Immature natural killer cell (primary cell): ENCODE results near the gene NUMB. TPM values are rescaled to one million over a fixed set of nuclear protein-coding genes. Genes with fewer than 3 reads are reported as not detected.
A peak's percentile ranks its signal among the peaks of the same experiment; 100 is the strongest.

Experiments
- DNase-seq, 3 donors: peaks; one replicate each; pipeline ENCODE4 v3.0.0; 2022; ENCODE audit warnings: mixed read lengths in 1 of 3
- H3K27ac Mint-ChIP-seq, 6 donors: one replicate each; pipeline ENCODE4 v1.8.0; 2020; ENCODE audit warnings: mixed read lengths in 6 of 6, mild to moderate bottlenecking in 5 of 6, inconsistent platforms in 4 of 6, moderate library complexity in 3 of 6
- H3K27me3 Mint-ChIP-seq, 3 donors: one replicate each; pipeline ENCODE4 v1.8.0; 2020 to 2021; ENCODE audit warnings: low read depth in 3 of 3, mild to moderate bottlenecking in 3 of 3, mixed read lengths in 3 of 3, moderate library complexity in 3 of 3, inconsistent platforms in 1 of 3
- H3K36me3 Mint-ChIP-seq, 3 donors: one replicate each; pipeline ENCODE4 v1.8.0; 2020; ENCODE audit warnings: mixed read lengths in 3 of 3, inconsistent platforms in 2 of 3, mild to moderate bottlenecking in 2 of 3
- H3K4me1 Mint-ChIP-seq, 2 donors: one replicate each; pipeline ENCODE4 v1.8.0; 2020; ENCODE audit warnings: inconsistent platforms in 2 of 2, mild to moderate bottlenecking in 2 of 2, mixed read lengths in 2 of 2, moderate library complexity in 1 of 2
- H3K4me3 Mint-ChIP-seq, 5 donors: one replicate each; pipeline ENCODE4 v1.8.0; 2020; ENCODE audit warnings: mild to moderate bottlenecking in 5 of 5, mixed read lengths in 5 of 5, inconsistent platforms in 3 of 5, moderate library complexity in 3 of 5
- H3K9me3 Mint-ChIP-seq, 6 donors: one replicate each; pipeline ENCODE4 v1.8.0; 2020; ENCODE audit warnings: mild to moderate bottlenecking in 6 of 6, mixed read lengths in 6 of 6, inconsistent platforms in 4 of 6, moderate library complexity in 3 of 6
- polyA plus RNA-seq, 3 donors: library from polyadenylated mRNA; unstranded; fragments of 300-500 nt; fragmentation: Illumina TruSeq; gene quantifications; one replicate each; pipeline ENCODE4 v1.2.3, GENCODE V29; 2021

Gene NUMB
- polyA plus RNA-seq, 3 donors from 2014 or later: 14.1 to 32.4 (median 17.7) TPM

DNA sequence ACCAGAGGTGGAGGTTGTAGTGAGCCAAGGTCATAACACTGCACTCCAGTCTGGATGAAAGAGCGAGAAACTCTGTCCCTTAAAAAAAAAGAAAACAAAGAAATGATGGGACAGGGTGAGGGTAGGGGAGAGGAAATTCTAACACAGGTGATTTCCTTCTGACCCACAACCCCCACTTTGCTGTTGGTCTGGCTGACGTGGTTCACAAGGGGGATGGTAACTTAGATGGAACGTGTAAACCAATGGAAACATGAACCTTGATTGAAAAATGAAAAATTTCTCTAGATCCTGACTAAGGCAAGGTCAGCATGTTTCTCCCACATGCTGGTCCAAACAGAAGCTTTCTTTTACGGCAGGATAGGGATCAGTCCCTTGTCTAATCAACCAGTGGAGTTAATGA, 16.6 kb upstream of the NUMB start:
- no peak overlapping the region for H3K27ac Mint-ChIP-seq
- H3K27me3 Mint-ChIP-seq: peaks cover 0 to 3% (median 2%) of the 10 kb centered on the region in 3 donors
- DNase-seq: no peak
- no peaks in the 10 kb centered on the region for H3K9me3 Mint-ChIP-seq
- H3K36me3 Mint-ChIP-seq: no peaks in the 10 kb centered on the region
- no peaks in the 10 kb centered on the region for H3K4me1 Mint-ChIP-seq
- no peak overlapping the region for H3K4me3 Mint-ChIP-seq

DNA sequence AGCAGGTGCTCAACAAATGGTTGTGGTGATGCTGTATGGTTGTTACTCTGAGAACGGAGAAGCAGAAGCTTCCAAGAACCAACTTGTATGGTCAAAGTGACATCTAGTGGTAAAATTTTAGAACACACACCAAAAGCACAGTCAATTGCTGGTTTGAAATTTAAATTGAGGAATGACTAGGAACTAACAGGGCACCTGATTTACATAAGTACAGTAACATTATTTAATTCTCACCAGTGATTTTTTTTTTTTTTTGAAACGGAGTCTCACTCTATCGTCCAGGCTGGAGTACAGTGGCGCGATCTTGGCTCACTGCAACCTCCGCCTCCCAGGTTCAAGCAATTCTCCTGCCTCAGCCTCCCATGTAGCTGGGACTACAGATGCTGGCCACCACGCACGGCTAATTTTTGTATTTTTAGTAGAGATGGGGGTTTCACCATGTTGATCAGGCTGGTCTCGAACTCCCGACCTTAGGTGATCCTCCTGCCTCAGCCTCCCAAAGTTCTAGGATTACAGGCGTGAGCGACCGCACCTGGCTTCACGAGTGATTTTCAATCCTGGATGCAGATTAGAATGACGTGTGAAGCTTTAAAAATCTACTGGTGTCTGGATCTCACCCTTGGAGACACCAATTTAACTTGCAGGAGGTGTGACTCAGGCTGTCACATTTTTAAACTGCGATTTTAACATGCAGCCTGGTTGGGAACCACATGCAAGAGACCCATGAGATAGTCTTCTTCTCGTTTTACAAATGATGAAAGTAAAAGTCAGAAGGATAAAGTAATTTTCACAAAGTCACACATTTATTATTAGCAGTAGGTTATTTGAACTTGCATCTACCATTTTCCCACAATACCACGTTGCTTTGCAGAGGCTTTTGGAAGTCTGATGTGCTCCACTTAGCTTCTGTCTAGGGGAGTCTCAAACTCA, 14.1 kb upstream of the NUMB start:
- H3K36me3 Mint-ChIP-seq: no peaks in the 10 kb centered on the region

DNA sequence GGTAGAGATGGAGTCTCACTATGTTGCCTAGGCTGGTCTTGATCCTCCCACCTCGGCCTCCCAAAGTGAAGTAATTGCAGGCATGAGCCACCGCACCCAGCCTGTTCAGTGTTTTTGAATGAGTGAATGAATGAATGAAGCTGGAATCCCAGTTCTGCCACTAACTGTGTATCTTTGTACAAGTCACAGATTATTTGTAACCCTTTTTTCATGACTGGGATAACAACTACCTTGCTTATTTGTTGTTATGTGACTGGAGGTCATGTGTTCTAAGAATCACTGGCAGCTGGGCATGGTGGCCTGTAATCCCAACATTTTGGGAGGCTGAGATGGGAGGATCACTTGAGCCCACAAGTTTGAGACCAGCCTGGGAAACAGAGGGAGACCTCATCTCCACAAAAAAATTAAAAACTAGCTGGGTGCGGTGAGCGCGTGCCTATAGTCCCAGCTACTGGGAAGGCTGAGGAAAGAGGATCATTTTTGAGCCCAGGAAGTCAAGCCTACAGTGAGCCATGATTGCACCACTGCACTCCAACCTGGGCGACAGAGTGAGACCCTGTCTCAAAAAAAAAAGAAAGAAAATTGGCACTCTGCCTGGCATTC, 13.3 kb upstream of the NUMB start:
- Mint-ChIP-seq H3K27me3 (peaks cover 0 to 5% (median 2%) of the 10 kb centered on the region in 3 donors), H3K9me3 (no peaks in the 10 kb centered on the region), H3K4me3 (no peak overlapping the region), H3K27ac (no peak overlapping the region), H3K36me3 (no peaks in the 10 kb centered on the region), H3K4me1 (no peaks in the 10 kb centered on the region)
- no peak for DNase-seq

More for the DNA sequence above, 14.1 kb upstream of the NUMB start:
- Mint-ChIP-seq H3K27me3 (peaks cover 0 to 4% (median 2%) of the 10 kb centered on the region in 3 donors), H3K9me3 (no peaks in the 10 kb centered on the region), H3K4me1 (no peaks in the 10 kb centered on the region), H3K27ac (no peak overlapping the region), H3K4me3 (no peak overlapping the region)
- DNase-seq: peak; percentile 38 to 57 (median 46)

DNA sequence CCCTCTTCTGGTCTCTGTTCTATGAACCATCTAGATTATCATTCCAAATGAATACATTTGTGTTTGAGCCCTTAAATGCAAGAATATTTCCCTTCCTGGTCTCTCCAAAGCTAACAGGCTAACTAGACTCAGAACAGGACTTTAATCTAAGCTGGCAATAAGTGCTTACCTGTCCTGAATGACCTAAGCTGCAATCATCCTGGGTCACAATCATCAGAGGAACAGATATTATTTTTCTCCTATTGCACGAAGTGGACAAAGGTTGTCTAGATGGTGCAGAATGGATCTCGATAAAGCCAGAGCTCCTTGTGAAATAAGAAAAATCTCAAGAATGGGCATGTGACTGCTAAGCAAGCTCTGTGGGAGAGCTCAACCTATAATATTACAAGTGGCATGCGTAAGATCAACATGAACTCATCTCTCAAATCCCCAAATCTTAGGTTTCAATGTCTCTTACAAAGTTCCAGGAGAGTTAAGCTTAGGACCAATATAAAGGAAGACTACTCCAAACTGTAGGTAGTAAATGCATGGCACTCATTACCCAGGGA, 10.6 kb upstream of the NUMB start:
- Mint-ChIP-seq H3K27me3 (peaks cover 0 to 6% (median 2%) of the 10 kb centered on the region in 3 donors), H3K4me3 (no peak overlapping the region), H3K27ac (no peak overlapping the region), H3K9me3 (no peaks in the 10 kb centered on the region), H3K36me3 (no peaks in the 10 kb centered on the region), H3K4me1 (no peaks in the 10 kb centered on the region)
- no peak for DNase-seq

DNA sequence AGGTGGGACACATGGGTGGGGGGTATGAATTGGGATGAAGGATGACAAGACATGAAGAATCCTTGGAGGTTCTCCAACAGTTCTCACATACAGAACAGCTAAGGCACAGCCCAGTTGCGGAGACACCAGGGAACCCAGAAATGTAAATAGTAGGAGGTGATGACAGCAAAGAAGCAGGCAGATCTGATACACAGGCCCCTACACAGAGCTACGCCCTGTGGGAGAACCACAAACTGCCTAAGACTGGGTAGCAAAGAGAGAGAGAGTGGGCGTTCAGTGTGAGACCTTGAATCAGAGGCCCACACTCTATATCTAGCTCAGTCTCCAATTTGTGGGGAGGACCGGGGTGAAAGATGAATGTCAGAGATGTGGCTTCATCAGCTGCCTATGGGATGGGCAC, 9.5 kb upstream of the NUMB start:
- no peak overlapping the region for H3K4me3 Mint-ChIP-seq
- no peak for DNase-seq
- no peaks in the 10 kb centered on the region for H3K9me3 Mint-ChIP-seq
- H3K4me1 Mint-ChIP-seq: no peaks in the 10 kb centered on the region
- H3K27ac Mint-ChIP-seq: no peak overlapping the region
- H3K36me3 Mint-ChIP-seq: no peaks in the 10 kb centered on the region
- H3K27me3 Mint-ChIP-seq: peaks cover 0 to 6% (median 2%) of the 10 kb centered on the region in 3 donors

DNA sequence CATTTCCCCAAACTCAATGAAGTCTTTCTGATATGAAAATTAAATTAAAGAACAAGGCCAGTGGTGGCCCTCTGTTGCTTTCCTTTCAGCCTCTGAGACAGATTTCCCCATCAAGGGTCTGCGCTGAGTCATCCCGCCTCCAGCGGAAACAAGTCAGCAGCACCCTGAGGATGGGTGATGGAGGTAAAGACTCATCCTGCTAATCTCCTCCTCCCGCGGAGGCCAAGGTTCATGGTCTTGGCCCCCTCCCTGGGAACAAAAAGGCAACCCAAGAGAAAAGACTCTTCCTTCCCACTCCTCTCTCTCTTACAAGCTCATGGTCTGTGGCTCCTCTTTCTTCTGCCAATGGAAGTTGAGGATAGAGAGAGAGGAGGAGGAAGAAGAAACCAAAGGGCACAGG, 9.0 kb upstream of the NUMB start:
- H3K4me3 Mint-ChIP-seq: no peak overlapping the region
- no peaks in the 10 kb centered on the region for H3K9me3 Mint-ChIP-seq
- peaks cover 0 to 6% (median 2%) of the 10 kb centered on the region in 3 donors for H3K27me3 Mint-ChIP-seq
- no peaks in the 10 kb centered on the region for H3K36me3 Mint-ChIP-seq
- peak overlapping the region in 1 of 6 donors; percentile 31 for H3K27ac Mint-ChIP-seq
- DNase-seq: no peak
- H3K4me1 Mint-ChIP-seq: no peaks in the 10 kb centered on the region

DNA sequence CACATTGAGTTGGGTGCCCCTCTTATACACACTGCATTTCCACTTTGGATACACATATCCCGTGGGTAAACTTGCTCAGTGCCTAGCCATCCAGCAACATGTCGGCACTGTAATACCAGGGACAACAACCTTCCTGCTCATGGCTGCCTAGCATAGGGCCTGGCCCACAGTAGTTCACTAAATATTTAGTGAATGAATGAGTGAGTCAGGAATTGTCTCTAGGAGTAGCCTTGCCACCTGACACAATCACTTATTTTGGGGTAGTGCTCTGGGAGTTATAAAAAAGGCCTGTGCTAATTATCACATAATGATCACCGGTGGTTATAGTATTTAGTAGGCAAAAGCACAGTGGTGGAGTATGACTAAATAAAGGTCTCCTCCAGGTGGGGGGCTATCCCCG, 8.5 kb upstream of the NUMB start:
- H3K27ac Mint-ChIP-seq: peak overlapping the region in 1 of 6 donors; percentile 31
- H3K9me3 Mint-ChIP-seq: no peaks in the 10 kb centered on the region
- H3K27me3 Mint-ChIP-seq: peaks cover 0 to 6% (median 3%) of the 10 kb centered on the region in 3 donors

DNA sequence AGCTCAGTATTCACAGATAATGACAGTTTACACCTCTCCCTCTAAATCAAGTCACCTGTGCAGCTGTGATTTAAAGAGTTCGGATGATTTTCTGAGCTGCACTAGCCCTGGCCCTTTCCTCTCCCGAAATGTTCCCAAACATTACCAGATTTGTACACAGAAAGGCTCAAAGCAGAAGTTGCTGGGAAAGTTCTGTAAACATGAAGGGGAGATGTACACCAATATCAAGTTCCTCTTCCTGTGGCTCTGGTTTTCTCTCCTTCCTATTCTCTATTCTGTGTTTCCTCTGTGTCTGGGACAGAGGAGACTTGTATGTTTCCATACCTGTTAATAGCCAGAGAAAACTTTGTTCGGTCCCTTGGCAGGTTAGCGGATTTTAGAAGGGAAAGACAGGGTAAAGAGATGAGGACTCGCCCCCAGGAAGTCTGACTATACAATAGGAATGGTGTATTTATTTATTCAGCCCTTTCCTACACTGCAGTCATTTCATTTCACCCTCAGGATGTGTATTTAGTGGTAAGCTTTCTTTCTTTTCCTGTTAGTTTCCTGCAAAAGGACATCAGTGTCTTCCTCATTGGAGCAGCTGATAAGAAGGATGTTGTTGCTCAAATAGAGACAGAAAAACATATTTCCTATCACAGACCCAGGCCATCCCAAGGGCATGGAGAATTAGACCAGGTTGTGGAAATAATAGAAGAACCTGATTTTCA, 7.6 kb upstream of the NUMB start:
- no peak for DNase-seq
- Mint-ChIP-seq H3K27me3 (peaks cover 0 to 6% (median 6%) of the 10 kb centered on the region in 3 donors), H3K27ac (no peak overlapping the region), H3K36me3 (no peaks in the 10 kb centered on the region), H3K9me3 (no peaks in the 10 kb centered on the region), H3K4me3 (no peak overlapping the region), H3K4me1 (no peaks in the 10 kb centered on the region)

More for the DNA sequence above, 8.5 kb upstream of the NUMB start:
- H3K36me3 Mint-ChIP-seq: no peaks in the 10 kb centered on the region
- DNase-seq: no peak
- H3K4me1 Mint-ChIP-seq: no peaks in the 10 kb centered on the region
- no peak overlapping the region for H3K4me3 Mint-ChIP-seq

DNA sequence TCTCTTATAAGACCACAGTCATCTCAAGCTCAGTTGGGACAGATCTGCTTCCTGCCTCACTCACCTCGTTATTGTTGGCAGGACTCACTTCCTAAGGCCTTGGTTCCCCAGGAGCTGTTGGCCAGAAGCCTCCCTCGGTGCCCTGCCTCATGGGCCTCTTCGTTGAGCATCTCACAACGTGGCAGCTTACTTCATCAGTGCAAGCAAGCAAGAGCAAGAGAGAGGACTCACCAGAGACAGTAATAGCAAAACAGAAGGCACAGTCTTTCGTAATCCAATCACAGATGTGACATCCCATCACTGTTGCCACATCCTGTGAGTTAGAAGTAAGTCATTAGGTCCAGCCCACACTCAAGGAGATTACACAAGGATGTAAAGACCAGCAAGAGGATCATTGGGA, 5.1 kb upstream of the NUMB start:
- no peak for DNase-seq
- H3K4me3 Mint-ChIP-seq: no peak overlapping the region
- H3K27ac Mint-ChIP-seq: peak overlapping the region in 1 of 6 donors; percentile 41
- no peaks in the 10 kb centered on the region for H3K9me3 Mint-ChIP-seq
- H3K36me3 Mint-ChIP-seq: no peaks in the 10 kb centered on the region
- H3K27me3 Mint-ChIP-seq: peaks cover 2 to 10% (median 9%) of the 10 kb centered on the region in 3 donors
- H3K4me1 Mint-ChIP-seq: peaks cover 4 to 12% of the 10 kb centered on the region in 2 donors

DNA sequence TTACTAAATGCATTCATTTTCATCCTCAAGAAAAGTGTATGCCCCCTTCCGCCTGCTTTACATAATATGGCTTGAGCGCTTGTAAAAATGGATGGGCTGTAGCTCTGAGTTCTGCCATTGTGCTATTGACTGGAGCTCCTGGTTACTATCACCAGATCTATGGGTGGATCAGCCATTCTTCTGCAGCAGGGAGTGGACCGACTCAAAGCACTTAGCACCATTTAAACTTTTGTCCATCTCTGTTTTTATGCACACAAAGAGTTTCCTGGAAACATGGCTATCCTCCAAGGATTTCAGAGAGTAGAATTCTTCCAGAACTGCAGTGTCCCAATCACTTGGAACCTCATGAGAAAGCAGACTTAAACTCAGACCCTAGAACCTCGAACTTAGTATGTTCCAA, 4.5 kb upstream of the NUMB start:
- DNase-seq: no peak
- H3K4me1 Mint-ChIP-seq: peaks cover 6 to 12% of the 10 kb centered on the region in 2 donors
- no peaks in the 10 kb centered on the region for H3K9me3 Mint-ChIP-seq
- peaks cover 2 to 12% (median 10%) of the 10 kb centered on the region in 3 donors for H3K27me3 Mint-ChIP-seq
- H3K4me3 Mint-ChIP-seq: no peak overlapping the region
- no peak overlapping the region for H3K27ac Mint-ChIP-seq
- H3K36me3 Mint-ChIP-seq: no peaks in the 10 kb centered on the region

DNA sequence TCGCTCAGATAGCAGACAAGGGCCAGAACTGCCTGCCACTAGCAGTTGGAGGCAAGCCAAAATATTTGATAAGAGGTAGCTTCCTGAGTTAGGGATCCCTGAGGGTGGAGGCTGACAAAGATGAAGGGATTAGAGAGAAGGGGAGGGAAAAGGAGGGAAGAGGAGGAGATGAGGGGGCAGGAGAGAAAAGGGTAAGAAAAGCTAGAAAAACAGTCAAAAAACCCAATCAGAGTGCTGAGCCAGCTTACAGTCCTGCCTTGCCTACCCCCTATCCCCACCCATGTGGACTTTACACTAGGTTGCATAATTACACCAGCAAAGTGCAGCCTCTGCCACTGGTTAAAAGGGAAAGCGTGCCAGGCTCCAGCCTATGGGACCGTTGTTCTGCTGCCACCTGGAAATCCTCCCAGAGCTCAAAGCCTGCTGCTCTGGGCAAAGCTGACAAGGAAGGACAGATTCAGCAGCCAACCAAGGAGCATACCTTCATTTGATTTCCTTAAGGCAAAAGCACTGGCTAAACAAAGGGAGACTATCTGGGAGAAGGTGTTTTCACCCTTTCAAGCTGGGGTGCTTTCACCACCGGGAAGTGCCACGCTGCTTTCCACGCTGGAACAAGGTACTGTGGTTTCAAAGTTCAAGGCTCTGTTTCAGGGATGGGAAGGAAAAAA, 3.8 kb upstream of the NUMB start:
- no peak overlapping the region for H3K27ac Mint-ChIP-seq
- H3K9me3 Mint-ChIP-seq: no peaks in the 10 kb centered on the region
- H3K27me3 Mint-ChIP-seq: peaks cover 2 to 12% (median 8%) of the 10 kb centered on the region in 3 donors
- H3K4me1 Mint-ChIP-seq: peaks cover 11 to 17% of the 10 kb centered on the region in 2 donors
- H3K4me3 Mint-ChIP-seq: no peak overlapping the region
- H3K36me3 Mint-ChIP-seq: no peaks in the 10 kb centered on the region
- DNase-seq: no peak

DNA sequence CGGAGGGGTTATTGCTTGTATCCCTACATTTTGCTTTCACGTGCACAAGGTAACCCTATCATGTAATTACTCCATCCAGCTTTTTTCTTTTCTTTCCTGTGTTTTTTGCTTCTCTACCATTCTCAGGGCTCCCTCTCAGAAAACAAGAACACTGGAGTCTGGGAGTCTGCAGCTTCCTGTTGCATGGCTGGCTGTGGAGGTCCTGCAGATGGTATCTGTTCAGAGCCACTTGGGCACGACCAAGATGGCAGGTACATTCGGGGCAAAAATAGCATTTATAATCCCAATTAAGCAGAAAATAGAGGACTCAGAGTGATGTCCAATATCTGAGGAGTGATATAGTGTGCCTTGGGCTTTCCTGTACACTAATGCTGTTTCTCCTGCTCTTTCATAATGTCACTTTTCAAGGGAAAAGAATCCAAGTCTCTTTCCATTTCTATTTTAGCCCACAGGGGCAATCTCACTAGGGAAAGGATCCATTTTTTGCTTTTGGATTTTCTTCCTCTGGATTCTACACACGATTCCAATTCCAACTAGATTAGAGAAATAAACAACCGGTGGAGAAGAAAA, 3.2 kb upstream of the NUMB start:
- peaks cover 17 to 24% of the 10 kb centered on the region in 2 donors for H3K4me1 Mint-ChIP-seq
- H3K27me3 Mint-ChIP-seq: peaks cover 2 to 12% (median 8%) of the 10 kb centered on the region in 3 donors
- H3K36me3 Mint-ChIP-seq: no peaks in the 10 kb centered on the region
- no peaks in the 10 kb centered on the region for H3K9me3 Mint-ChIP-seq
- no peak for DNase-seq
- H3K4me3 Mint-ChIP-seq: no peak overlapping the region
- H3K27ac Mint-ChIP-seq: no peak overlapping the region

DNA sequence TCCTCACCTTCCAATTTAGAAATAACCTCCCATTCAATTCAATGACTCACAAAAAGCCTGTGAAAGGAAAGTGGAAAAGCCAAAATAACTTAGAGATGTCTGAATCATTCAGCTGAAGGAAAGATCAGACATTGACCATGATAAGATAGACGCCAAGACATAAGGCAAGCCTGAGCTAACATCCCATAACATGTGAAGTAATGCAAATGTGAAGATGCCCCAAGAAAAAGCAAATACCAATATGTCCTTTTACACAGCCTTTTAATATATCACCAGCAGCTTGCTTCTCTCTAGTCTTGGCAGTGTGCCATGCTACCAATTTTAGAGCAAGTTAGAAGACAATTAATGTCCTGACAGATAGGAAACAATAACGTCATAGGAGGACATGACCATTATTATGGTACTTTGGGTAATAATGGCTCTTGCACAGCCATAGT, 2.4 kb upstream of the NUMB start:
- Mint-ChIP-seq H3K4me1 (peaks cover 21 to 29% of the 10 kb centered on the region in 2 donors), H3K4me3 (peak overlapping the region in 1 of 5 donors; percentile 51), H3K9me3 (no peaks in the 10 kb centered on the region), H3K36me3 (no peaks in the 10 kb centered on the region), H3K27me3 (peaks cover 2 to 12% (median 6%) of the 10 kb centered on the region in 3 donors), H3K27ac (no peak overlapping the region)
- DNase-seq: no peak
